Amniotic epithelial cell (primary cell): Measurements from ENCODE around the gene ARMC8.

Experiments
- DNase-seq: peaks from one replicate; pipeline ENCODE4 v3.0.0-alpha.2; 2010; ENCODE audit warnings: low read depth

ARMC8 gene

DNA sequence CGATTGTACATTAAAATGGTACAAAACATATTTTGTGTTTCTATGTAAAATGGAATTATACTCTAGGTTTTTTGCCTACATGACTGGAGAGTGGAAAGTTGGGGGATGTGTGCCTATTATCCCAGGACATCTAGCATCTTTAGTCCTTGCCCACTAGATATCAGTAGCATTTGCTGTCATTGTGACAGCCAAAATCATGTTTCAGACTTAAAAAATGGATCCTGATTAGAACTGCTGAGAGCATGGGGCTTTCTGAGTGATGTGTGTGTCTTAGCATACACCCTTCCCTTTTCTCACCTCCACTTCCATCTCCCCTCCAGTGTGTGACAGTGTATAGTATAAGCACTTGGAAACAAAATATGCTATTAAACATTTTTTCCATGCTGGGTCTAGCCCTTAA lies 13.3 kb downstream of the ARMC8 start:
- DNase-seq: no peak

DNA sequence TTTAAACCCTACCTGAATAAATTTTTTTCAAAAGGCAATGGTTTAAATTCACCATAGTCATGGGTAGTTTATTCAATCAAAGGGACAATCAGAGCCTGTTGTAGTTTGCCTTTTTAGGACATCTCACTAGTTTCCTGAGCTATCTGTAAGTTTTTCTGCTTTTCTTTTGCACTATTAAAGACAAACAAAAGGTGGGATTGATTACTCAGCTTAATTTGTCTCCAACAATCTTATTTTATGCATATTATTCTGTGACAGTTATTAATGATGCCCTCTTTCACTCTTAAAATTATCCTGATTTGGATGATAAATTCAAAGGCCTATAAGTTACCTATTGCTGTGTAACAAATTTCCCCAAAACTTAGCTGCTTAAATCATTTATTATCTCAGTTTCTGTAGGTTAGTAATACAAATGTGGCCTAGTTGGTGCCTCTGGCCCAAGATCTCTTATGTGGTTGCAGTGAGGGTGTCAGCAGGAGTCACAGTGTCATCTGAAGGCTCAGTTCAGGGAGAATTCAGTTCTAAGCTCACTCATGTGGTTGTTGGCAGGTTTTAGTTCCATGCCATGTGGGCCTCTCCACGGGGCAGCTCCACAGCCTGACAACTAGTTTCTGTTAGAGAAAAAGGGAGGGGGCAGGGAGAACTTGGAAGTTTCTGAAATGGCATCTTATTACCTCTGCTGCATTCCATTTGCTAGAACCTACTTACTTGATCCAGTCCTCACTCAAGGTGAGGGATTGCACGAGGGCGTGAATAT lies 16.0 kb downstream of the ARMC8 start:
- no peak for DNase-seq

DNA sequence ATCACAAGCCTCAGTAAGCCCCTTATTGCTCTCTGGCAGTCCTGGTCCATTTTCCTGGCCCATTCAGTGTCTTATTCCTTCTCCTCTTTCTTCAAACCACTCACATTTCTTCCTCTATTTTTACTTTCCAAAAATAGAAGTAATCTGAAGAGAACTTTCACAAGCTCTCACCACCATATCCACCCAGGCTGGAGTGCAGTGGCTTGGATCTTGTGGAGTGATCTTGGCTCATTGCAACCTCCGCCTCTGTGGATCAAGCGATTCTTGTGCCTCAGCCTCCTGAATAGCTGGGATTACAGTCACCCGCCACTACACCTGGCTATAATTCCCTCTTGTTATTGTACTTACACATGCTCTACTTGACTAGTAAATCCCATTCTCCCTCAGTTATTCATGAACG lies 16.8 kb downstream of the ARMC8 start:
- DNase-seq: no peak

DNA sequence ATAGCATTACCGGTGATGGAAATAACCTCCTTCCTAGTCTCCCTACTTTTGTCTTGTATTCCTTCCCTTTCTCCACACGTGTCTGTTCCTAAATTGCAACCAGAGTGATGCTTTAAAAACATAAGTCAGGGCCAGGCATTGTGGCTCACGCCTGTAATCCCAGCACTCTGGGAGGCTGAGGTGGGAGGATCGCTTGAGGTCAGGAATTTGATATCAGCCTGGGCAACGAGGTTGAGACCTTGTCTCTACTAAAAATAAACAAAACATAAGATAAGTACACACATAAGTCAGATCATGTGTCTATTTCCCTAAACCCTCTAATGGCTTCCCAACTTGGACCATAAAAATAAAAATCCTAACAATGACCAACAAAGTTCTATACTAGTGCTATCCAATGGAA lies 18.4 kb downstream of the ARMC8 start:
- DNase-seq: peak; percentile 53

DNA sequence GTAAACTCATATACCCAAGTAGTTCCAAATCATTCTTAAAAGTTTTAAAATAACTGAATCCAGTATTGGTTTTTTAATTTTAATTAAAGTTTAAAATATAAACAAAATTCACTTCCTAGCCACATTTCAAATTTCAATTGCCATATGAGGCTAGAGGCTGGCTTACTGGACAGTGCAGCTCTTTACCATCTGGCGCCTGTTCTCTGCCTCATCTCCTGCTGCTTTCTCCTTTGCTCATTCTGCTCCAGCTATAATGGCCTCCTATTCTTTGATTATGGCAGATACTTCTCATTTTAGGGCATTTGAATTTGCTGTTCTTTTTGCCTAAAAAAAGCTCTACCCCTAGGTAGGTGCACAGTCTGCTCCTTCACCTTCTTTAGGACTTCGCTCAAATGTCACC lies 19.1 kb downstream of the ARMC8 start:
- DNase-seq: no peak

DNA sequence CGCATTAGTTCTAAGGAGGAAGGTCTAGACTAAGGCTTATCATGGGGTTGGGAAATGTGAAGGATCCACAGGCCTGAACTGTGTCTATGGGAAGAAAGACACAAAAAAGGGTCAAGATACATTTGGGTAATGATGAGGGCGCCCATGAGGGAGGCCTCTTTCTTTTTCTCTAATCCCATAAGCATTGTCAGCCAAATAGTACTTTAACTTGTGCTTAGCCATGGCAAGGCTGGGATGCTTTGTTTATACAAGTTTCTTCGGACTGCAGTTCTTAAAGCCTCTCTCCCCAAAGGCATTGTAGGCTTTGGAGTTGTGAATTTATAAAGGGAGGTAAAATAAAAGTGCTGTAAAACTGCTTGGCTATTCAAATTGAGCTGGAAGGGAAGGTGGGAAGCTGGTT lies 23.4 kb downstream of the ARMC8 start:
- DNase-seq: no peak

DNA sequence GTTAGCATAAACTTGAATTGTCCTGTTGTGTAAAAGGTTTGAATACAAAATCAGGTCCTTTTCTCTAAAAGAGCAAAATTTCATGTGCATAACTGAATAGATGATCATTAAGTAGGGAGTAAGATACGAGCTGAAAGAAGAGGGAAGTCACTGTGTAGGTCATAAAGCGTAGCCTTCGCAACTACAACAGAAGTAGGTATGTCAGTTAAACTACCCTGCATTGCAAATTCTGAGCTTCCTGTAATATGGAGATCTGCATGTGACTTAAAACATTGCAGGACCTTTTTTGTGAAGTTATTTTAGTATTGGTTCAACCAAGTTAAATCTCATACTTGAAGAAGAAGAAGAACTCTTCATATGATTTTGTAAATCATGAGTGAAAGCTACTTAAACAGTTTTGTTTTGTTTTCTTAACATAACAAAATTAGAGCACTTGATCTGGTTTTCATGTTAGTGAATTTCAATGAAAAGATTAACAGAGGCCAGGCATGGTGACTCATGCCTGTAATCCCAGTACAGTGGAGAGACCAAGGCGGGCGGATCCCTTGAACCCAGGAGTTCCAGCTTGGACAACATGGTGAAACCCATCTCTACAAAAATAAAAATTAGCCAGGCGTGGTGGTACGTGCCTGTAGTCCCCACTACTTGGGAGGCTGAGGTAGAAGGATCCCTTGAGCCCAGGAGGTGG lies 26.4 kb downstream of the ARMC8 start:
- DNase-seq: peak; percentile 31

DNA sequence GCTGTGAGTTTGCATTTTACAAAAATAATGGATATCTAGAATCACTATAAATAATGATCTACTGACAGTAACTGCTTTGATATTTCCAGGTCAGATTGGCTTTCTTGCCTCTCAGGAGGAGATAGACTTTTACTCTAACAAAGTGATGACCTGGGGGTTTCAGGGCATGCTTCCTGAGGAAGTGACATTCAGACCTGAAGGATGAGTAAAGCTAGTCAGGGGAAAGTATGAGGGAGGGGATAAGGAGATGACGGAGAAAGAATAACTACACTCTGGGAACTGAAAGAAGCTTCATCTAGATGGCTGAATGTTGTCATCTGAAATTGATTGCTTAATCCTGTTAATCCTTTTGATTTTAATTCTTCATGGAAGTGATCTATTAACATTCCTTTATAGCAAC lies 32.2 kb downstream of the ARMC8 start:
- no peak for DNase-seq

DNA sequence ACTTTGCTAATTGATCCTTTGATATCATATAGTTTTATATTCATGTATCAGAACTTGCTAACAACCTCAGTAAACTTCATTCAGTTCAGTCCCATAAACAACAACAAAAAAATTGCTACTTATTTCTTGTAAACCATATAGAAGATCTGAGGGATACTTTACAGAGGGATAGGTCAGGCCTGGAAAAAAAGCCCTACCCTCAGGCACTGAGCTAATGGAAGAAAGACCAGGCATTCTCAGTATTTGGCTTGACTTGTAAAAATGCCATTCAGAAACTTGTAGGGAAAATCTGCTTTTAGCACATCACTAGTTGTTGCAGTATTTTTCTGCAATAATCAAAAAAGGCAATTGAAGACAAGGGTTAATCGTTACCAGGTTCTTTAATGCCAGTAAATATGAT lies 33.1 kb downstream of the ARMC8 start:
- no peak for DNase-seq

DNA sequence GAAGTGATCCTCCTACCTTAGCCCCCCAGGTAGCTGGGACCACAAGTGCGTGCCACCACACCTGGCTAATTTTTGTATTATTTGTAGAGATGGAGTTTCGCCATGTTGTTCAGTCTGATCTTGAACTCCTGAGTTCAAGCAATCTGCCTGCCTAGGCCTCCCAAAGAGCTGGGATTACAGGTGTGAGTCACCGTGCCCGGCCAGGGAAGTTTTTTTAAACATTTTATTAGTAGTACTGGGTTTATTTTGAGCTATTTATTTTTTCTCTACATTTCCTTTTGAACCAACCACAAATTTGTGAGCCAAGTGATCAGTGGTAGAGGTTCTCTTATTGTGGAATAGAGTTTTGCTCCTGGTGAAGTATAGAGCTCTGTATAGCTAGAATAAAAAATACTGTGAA lies 33.7 kb downstream of the ARMC8 start:
- peak; percentile 29 for DNase-seq

DNA sequence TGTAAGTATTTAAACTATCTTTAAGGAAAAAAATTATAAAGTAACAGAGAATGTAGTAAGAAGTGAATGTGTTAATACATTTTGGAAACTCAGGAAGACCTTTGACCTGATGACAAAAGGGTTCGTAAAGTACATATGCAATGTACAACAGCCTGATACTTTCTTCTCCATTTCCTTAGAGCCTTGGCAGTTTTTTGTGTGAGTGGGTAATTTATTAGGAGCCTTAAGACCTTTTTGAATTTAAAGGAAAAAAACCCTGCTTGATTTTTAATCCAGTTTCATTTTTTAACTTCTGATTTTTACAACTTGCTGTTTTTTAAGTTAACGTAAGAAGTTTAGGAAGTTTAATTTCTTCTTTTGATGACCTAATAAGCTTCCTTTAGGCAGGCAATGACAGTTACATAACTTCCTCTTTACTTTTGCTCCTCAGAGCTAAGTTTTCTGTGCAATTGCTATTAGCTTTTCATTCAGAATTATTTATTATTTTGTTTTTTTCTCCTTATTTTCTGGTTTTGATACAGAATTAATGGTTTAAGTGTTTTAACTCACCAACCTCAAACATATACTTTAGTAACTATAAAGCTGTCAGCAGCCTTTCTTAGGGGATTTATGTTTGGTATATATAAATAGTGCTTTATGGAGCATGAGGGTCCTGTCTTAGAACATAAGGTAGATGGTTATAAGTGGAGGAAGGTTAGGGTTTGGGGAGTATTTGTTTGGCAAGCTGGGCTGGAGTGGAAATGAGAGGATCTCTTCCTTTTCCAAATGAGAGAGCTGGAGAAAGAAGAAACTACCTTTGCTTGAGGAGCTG lies 35.2 kb downstream of the ARMC8 start:
- no peak for DNase-seq

DNA sequence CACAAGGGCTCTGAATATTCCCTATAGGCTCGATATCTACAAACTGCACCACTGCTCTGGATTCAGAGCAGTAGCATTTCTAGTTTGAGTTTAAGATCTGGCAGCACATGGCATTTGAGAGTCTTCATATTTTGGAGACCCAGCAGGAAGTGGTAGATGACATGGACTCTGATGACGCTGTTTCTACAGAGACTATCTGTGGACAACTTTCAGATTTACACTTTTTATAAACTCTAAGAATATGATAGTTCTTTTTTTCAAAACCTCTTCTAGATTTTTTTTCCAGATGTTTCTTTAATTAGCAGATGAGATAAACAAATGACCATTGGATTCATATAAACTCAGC lies 35.8 kb downstream of the ARMC8 start:
- no peak for DNase-seq

DNA sequence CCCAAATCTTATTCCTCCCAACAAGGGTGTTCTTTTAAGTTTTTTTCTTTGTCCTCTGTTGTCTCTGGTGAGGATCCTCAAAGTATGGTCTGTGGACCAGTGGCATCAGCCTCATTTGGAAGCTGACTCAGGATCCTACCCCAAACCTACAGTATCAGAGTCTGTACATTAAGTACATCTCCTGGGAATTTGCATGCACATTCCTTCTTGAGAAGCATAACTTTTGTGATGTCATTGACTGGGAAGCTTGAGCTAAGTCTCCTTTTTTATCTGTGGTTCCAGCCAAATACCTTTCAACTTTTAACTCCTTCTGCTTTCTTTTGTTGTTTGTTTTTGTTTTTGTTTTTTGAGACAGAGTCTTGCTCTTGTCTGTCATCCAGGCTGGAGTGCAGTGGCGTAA lies 40.5 kb downstream of the ARMC8 start:
- DNase-seq: peak; percentile 83

DNA sequence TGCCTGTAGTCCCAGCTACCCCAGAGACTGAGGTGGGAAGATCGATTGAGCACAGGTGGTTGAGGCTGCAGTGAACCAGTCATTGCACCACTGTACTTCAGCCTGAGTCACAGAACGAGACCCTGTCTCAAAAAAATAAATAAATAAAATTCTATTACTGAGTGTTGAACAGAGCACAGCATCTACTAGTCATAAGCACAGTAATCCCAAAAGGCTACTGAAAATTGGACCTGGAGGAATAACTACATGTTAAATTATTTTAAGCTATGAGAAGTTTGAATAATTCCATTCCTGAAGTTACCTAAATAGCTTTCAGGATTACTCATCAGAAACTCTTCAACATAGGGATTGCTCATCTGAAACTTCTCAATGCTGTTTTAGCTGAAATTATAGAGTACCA lies 43.4 kb downstream of the ARMC8 start:
- peak; percentile 23 for DNase-seq

DNA sequence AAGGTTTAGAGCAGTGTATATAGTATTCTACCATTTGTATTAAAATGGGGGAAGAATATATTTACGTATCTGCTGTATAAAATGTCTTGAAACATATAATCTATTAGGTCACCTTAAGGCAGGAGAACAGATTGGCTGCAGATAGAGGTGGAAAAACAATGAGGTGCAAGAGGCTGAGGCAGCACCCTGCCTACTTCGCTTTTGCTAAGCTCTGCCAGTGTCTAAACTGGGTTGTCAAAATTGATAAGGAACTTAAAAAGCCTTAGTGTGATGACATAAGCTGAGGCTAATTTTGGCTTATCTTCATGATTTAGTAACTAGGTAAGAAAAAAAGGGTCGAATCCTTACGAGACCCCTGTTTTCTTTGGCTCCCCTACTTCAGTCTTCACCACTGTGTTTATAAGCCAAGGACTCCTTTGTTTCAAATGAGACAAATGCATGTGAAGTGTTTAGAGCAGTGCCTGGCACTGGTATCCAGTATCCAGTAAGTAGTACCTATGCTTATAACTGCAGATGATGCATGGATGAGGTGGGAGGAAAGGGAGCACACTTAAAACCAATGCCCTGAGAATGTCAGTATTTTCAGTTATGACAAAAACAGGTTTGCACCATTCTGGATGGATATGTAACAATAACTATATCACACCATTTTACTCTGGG lies 45.7 kb downstream of the ARMC8 start:
- DNase-seq: no peak

DNA sequence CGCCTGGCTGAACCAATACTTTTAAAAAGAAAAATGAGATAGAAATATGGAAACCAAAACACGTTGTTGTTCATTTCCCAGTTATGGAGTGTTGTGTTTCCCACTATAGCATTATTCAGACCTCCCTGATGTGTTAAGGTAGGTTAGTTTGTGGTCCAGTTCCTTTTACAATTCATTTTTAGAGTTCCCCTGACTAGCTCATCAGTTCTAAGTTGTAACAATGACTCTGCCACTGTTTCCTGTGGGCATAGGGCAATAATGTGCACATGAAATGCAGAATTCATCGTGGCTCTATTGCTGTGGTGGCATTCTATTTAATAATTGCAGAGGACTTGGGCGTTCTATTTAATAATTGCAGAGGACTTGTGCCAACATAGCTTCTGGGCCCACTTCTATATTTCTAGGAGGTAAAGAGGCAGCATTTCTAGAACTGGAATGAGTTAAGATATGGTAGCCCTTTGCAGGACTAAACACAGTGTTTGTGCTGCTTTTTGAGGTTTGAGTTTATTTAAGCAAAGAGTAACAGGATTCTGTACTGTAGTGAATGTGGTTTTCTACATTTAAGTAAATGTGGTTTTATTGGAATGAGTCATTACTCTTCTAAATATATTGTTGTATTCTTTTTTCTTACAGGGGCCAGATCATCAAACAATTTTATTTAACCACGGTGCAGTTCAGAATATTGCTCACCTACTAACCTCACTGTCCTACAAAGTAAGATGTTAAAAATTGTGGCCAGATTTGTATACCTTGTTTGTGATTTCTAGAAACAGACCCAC lies 47.5 kb downstream of the ARMC8 start:
- no peak for DNase-seq

DNA sequence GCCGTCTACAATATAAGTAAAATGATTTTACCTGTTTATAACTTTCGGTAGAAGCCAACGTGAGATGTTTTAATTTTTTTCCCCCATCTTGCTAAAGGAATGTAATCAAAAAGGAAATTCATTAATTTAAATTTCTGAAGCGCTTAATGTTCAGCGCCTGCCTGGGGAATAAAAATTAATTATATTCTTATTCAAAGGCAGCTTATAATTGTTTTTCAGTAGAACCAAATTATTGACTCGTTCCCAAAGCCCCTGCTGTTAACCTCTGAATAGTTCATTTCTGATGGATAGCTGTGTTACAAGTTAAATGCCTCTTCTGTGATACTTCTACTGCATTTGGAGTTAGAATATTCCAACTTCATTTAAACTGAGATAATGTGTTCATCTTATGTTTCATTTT lies 51.6 kb downstream of the ARMC8 start:
- no peak for DNase-seq

DNA sequence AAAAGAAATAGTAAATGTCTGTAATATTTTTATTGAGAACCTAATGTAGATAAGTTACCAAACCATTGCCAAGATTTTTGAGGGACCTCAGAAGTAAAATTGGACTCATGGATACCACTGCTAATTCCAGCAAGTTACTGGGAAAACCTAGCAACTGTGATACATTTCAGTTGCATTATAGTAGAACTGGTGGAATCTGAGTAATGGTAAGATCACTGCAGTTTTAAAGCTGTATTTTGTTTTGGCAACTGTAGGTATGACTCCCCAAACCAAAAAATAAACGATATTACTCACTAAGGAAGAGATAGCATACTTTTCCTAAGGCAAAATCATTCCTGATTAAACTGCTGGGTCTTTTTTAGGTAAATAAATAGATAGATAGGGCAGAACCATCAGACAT lies 54.0 kb downstream of the ARMC8 start:
- peak; percentile 12 for DNase-seq

DNA sequence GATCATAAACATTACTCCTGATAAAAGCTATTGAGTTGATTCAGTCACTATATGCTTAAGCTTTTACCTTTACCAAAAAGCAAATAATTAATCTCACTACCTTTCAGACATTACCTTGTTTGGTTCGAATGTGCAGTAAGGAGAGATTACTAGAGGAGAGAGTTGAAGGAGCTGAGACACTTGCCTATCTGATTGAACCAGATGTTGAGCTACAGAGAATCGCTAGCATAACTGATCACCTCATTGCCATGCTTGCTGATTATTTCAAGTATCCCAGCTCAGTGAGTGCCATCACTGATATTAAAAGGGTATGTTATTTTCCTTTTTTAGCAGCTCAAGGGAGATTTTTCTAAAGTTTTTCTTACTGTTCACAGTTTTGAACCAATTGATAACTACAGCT lies 54.6 kb downstream of the ARMC8 start:
- no peak for DNase-seq

DNA sequence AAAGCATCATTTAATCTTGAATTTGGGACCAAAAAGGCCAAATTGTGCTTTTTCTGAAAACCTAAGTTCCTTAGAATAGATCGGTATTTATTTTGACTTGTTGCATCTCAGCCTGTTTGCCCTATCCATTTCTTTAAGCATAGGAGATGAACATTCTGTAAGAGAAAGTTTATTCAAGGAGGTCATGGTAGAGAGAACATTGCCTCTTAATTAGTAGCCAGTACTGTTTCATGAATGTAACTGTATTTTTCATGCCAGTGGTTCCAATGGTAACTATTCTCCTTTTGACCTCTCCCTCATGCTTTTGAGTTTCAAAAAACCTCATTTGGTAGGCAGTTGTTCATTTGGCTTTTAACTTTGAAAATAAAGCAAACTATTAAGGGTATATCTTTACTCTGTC lies 55.4 kb downstream of the ARMC8 start:
- DNase-seq: no peak

DNA sequence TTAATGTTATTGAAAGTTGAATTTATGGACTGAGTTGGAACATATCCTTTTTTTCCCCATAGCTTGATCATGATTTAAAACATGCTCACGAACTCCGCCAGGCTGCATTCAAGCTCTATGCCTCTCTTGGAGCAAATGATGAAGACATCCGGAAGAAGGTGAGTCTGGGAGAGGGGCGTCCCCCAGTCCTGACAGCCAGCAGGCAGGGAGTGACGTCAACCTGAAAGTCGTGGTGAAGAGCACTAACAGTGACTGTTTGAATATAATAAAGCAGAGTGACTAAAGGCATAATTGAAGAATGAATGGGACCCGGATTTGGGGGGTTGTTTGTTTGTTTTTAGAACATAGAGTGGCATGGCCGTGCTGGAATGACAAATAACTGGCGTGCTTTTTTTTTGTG lies 57.9 kb downstream of the ARMC8 start:
- DNase-seq: no peak

DNA sequence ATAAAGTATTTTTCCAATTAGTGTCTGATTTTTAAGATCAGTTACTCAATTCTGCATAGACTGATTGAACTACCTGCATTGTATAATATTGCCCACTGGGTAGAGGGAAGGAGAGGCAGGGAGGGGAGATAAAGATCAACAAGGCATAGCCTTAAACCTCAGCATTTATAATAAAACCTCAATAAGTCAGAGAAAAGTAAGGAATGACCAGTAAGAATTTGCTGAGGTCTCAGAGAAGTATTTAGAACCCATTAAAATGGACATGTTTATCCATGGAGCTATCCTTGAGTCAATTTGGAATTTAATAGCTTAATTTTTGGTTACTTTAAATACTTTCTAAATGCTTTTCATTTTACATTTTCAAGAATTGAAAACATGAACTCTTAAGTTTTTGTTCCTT lies 62.5 kb downstream of the ARMC8 start:
- DNase-seq: no peak
